Activated effector memory CD4-positive, alpha-beta T cell treated with Interleukin-2 at 50 U/mL for 16 hours (primary cell): ENCODE measurements around the gene CCDC33.

ENCODE experiments used
- DNase-seq: peaks from one replicate; pipeline ENCODE4 v3.0.0-alpha.2; 2020

The CCDC33 gene

GRCh38 chr15:74235962-74236361 lies at the start of gene CCDC33:
CCDC33 (plus strand) TSS chr15:74236326; CDS start chr15:74236720, 394 bp downstream.
- no peak for DNase-seq

DNA sequence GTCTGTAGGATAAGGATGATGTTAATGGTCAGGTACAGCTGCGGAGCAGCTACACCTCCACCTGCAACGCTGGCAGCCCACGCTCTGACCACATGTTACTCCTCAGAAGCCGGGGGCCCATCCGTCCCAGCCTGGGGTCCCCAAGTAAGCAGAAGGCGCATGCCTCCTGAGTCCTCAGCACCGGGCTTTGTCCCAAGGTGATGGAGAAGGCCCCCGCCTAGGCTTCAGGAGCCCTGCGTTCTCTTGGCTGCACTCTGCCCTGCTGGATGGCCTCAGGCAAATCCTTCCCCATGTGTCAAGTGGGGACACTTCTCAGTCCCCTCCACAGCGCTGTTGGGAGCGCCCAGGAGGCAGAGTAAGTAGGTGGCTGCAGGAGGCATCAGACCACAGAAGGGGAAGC lies 47.9 kb upstream of the CCDC33 start:
- DNase-seq, result no peak

- no peak for DNase-seq
Observed at GRCh38 chr15:74191798-74192197, 44.3 kb upstream of the CCDC33 start.

DNA sequence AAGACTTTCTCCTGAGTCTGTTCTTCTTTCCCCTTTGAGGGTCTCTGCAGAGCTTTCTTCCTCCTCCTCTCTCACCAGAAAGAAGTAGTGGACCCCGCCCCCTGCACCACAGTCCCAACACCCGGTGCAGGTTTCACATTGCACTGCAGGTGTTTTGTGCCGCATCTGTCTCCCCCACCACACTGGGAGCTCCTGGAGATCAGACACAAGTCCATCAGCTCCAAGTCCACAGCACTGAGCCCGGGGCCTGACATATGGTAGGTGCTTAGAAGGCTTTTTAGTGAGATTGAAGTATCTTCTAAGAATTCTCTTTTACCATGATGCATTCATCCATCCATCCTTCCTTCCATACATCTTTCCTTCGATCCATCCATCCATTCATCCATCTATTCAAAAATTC lies 43.4 kb upstream of the CCDC33 start:
- no peak for DNase-seq

DNA sequence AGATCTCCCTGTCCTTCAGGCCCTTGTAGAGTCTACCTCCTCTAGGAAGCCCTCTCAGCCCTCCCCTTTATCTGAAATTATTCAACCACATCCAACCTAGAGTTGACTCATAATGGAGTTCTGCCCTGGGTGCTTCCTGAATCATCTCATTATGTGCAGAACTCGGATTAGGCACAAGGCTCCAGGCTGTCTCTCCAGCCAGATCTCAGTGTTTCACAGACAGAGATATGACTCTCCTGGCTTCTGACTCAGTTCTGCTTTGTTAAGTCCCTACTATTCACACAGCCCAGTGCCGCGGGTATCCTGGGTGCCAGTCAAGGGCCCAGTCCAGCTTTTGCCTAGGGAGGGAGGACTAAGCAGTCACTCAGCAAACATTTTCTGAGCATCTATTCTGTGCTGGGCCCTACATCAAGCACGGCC lies 42.8 kb upstream of the CCDC33 start:
- no peak for DNase-seq

DNA sequence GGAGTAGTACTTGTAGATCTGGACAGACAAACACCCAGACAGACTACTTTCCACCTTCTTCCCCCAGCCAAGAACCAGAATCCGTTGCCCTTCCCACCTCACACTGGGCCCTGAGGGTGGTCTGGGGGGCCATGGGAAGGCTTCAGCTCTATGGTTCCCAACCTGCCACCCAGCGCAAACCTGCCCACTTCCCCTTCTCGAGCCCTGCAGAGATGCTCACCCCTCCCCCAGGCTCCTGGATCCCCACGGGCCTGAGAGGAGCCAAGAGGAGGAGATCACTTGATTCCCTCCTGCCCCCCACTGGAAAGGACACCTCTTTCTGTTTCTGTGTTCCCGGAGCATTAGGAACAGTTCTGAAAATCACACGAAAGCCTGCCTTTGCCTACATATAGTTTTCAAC lies 42.2 kb upstream of the CCDC33 start:
- DNase-seq, result no peak

DNA sequence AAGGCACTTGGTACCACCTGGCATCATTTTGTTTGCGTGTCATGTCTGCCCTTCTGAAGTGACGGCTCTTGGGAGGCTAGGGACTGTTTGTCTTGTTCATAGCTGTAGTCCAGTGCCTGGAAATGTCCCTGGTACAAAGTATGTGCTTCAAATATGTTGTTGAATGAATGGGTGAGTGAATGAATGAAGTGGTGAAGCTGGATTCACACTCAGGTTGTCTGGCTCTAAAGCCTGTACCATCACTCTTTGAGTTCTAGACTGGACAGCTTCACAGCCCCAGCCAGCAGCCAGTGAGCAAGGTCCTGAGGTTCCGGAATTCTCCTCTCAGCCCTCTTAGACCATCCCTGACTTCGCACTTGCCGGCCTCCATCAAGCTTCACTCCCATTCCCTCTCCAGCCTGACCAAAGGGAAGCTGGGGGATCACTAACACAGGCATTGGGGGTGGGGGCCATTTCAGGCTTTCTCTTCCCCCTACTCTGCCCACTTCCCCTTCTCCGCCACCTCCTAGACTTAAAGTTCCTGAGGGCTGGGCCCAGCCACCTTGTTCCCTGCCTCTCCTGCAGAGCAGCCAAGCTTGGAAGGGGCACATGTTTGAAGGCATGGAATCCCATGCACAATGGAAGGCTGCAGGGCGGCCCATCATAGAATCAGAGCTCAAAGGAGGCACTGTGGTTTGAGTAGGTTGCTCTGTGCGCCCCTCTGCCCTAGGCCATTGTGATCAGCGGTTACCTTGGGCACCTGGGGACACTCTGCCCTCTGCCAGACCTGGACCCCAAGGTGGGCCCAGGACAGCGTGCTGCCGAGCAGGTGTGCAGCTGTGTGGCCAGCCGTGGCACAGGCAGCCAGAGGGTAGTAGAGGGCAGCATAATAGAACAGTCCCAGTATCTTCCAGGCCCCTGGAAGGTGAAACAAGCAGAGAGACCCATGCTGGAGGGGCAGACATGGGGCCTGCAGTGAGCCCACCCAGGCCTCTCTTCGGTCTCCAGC lies 41.3 kb upstream of the CCDC33 start:
- DNase-seq, result no peak

DNA sequence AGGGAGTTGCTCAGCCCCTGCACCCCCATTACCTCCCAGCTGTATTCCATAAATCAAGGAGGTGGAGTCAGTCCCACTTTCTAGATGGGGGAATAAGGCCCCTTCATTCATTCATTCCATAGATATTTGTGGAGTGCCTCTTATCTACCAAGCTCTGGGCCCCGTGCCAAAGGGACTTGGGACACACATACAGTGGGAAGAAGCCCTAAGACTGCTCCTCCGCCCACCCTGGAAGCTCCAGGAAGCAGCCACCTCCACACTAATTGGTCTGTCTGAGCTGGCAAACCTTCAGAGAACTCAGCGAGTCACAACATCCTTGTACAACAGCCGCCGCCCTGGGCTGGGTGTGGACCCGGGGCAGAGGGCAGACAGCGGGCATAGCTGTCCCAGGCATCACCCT lies 40.0 kb upstream of the CCDC33 start:
- no peak for DNase-seq

GRCh38 chr15:74197176-74197965 lies 38.8 kb upstream of the CCDC33 start:
- DNase-seq, result no peak

GRCh38 chr15:74199297-74199652 lies 36.9 kb upstream of the CCDC33 start:
- DNase-seq, result no peak

DNA sequence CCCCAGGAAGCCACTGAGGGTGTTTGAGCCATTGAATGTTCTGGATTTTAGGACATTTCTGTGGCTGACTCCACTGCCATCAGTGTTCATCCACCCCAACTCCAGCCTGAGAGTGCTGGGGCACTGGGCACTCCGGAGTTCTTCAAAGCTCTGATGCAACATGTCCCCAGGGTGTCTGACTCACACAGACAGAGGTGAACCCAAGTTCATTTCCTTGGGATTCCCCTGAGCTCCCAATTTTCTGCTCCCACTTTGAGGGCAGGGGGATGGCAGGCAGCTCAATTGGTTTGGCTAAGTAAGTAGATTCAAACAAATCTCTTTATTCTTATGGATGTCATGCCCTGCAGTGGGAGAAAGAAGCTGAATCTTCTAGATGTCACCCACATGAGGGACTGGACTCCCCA lies 35.7 kb upstream of the CCDC33 start:
- DNase-seq, result no peak

DNA sequence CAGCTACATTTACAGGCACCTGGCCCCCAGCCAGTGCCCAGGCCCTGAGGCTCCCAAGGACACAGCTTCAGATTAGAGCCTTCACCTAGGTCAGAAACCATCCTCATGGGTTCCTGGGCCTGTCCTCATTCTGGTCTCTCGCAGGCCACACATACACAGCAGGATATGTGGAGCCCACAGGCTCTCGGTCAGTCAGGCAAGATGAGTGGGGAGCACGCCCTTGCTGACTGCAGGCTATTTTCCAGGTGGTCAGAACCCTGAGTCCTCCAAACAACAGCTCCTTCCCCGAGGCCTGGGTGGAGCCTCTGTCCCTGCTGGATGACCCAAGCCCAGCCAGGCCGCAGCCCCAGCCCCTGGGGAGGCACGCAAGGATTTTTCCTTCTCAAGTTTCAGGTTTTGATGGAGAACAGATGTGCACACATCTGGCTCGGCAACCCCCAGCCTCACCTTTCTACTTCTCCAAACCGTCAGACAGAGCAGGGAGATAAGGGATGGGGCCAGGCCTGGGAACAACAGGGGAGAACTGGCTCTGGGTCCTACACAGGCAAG lies 35.2 kb upstream of the CCDC33 start:
- DNase-seq, result no peak

- no peak for DNase-seq
Observed at GRCh38 chr15:74201710-74202420, 34.3 kb upstream of the CCDC33 start.

DNA sequence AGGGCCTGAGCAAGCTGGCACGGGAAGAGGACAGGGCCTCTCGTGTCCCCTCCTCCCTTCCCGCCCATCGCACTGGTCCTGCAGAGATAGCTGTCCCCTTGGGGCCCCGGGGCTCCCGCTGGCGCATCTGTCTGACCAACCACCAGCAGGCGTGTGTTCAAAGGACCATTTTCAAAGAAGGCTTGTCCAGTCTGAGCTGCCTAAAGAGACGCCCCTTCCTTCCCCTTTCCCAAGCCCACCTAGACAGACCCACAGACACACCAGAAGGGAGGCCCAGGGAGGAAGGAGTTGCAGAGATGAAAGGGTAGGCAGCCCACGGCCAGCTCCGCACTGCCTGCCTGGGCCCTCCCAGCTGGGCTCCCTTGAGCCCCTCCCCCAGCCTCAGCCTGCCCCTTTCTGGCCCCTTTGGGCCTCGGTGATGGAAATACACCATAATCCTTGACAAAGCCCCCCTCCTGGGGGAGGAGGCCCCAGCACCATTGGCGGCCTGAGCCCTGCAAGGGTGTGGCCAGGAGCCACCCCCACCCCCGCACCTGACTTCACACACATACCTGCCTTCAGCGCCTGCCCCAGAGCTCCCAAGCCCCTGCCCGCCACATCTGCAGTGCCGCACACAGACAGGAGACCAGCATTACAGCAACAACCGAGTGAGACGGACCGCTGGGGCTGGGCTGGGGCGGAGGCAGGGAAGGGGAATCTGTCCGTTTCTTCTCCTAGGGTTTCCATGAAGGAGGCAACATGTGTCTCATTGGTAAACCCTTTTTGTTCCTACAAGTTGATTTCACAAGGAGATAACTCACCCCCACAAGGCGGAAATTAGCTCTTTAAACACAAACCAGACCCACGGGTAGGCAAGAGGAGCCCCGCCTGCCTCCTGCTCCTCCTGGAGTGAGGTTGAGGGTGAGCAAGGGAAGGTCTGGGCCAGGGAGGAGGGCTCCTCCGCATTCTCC lies 33.4 kb upstream of the CCDC33 start, which contains the start of gene STRA6:
STRA6 (minus strand) TSS at position 336 of the 950 bp plus-strand sequence. CDS start 520 bp downstream, outside the sequence.
- no peak for DNase-seq

DNA sequence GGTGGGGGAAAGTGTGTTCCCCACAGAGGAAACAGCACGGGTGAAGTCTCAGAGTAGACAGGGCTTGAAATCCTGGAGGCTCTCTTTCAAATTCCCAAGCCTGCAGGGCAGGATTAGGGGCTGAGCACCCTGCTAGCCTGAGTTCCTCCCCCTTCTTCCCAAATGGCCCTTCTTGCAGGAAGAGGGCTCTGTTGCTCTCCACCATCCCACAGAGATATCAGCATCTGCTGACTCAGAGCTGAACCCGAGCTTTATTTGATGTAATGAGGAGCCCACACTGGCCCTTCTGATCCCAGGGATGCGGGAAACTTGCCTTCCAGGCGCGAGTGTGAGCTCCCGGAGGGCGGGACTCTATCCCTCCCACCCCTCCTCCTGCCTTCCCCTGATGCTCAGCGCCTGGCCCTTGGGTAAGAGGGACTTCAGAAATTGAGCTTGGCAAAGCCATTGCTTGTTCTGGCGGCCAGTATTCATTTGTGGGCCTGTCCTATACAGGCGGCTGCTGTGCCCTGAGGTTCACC lies 32.2 kb upstream of the CCDC33 start:
- no peak for DNase-seq

DNA sequence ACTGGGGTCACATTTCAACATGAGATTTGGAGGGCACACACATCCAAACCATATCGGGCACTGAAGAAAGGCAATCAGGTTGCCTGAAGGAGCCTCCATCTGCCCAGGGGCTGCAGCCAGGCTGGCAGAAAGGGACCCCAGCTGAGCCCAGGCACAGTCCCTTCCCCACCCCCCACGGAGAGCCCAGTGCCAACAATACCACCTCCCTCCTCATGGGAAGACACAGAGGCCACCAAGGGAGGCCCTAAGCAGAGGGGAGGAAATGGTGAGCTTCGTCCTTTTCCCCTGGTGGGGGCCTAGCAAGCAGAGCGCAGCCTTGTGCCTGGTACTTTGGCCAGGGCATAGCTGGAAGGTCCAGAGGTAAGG lies 30.6 kb upstream of the CCDC33 start:
- no peak for DNase-seq

DNA sequence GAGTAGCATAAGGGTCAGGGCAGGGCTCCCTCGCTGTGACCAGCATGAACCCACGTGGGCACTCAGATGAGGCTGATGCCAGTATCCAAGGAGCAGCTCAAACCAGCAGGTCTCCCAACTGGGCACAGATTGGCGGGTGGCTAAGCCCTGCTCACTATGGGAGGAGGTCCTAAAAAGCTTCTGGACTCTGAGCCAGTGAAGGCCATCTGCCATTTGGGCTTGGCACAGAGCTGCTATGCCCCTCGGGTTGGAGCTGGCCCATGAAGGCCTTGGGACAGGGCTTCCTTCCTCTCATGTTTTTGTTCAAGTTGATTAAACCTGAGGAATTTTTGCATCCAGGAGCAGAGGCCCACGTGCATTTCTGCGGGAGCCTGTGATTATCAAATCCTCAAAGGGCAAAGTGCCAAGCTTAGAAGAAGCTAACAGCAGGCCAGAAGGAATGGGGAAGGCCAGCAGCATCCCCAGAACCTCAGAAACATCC lies 29.3 kb upstream of the CCDC33 start:
- no peak for DNase-seq

GRCh38 chr15:74207652-74208440 lies 28.3 kb upstream of the CCDC33 start:
- no peak for DNase-seq

- no peak for DNase-seq
Observed at GRCh38 chr15:74208496-74208895, 27.6 kb upstream of the CCDC33 start.

DNA sequence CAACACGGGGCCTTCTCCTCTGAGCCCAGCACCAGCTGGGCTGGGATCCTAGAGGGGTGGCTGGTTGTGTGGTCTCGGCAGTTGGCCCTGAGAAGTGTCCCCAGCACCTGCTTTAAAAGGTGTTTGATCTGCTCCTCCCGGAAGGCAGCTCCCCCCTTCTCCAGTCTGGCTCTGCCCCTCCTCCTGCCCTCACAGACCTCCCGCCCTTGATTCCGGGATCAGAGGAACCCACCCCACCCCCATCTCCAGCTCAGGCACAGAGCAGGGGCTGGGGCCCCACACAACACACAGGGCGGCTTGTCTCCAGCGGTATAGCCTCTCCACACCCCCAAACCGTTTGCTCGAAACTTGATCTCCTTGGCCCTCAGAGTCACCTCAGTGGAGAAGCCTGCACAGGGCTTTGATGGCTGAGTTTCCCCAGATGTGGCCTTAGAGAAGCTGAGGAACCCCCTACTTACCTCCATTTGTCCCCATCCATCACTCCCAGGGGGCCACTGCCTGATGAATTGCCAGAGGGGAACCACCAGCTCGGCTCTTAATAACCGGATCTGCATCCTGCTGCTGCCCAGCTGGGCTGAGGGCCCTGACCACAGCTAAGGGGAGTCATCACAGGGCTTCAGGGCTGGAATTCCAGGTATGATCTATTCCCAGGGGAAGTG lies 27.1 kb upstream of the CCDC33 start:
- DNase-seq, result no peak
